ENCODE measurements around the gene RFX2.

- TF ChIP-seq ZNF274 (IDR thresholded peaks at IDR 0.05; ENCODE audit: low read depth, low read length) = no peak
- no peak for TF ChIP-seq YY1 (IDR thresholded peaks at IDR 0.05; ENCODE audit: insufficient read depth, insufficient read length)
These were observed 114.2 kb downstream of the RFX2 start for GRCh38 chr19:5996102-5996501.

Data from NT2/D1 (cell line).